ES-I3 (cell line): Measurements from ENCODE around the gene TMOD3.

Source experiments
- H3K36me3 ChIP-seq: 2 replicates; pipeline ENCODE4 v1.6.1; 2013; ENCODE audit warnings: mild to moderate bottlenecking, low read length, control low read depth, moderate library complexity; ENCODE audit not compliant: insufficient read depth
- H3K4me1 ChIP-seq: 2 replicates; pipeline ENCODE4 v1.6.1; 2013; ENCODE audit warnings: mild to moderate bottlenecking, control low read depth, low read length; ENCODE audit not compliant: insufficient read depth
- H3K9ac ChIP-seq: 2 replicates; pipeline ENCODE4 v1.6.1; 2013; ENCODE audit warnings: low read depth, mild to moderate bottlenecking, low read length, moderate library complexity
- H3K9me3 ChIP-seq: 2 replicates; pipeline ENCODE4 v1.6.1; 2013; ENCODE audit warnings: mild to moderate bottlenecking, low read length, moderate library complexity; ENCODE audit not compliant: control insufficient read depth, insufficient read depth

Gene TMOD3

DNA sequence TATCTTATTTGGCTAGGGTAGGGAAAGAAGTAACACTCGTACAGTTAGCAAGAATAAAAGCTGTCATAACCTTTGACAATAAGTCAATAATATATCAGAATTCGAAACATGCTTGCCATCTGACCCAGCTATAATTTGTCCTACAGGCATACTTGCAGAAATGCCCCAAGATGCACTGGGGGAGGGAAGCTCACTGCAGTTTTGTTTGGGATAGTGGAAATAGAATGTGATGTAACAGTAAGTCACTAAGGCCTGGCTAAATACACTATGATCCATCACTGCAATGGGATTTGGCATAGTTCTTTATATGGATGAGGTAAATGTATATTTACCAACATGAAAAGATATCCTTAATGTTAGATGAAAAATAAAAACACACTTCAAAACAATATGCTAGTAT is 25.5 kb upstream of the TMOD3 start:
- Histone ChIP-seq H3K4me1 (no peaks in the 10 kb centered on the region), H3K36me3 (no peaks in the 10 kb centered on the region), H3K9me3 (no peaks in the 10 kb centered on the region), H3K9ac (no peak overlapping the region)

DNA sequence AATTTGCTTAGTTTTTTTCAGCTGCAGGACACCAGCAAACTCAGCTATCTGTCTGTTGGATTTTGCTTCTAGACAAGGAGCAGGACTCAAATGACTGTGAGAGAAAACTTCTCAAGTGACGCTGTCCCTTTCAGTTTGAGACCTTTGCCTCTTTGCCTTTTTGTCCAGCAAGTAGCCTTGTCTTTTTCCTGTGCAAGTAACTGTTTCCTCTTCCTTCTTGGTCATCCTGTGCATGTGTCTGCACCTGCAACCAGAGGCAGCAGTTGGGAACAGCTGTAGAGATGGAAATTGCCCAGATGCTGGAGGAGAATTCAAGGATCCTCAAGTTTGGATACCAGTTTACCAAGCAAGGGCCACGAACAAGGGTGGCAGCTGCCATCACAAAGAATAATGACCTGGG is 23.3 kb upstream of the TMOD3 start:
- no peaks in the 10 kb centered on the region for H3K4me1 ChIP-seq
- no peaks in the 10 kb centered on the region for H3K9me3 ChIP-seq
- H3K36me3 ChIP-seq, result no peaks in the 10 kb centered on the region
- no peak overlapping the region for H3K9ac ChIP-seq

DNA sequence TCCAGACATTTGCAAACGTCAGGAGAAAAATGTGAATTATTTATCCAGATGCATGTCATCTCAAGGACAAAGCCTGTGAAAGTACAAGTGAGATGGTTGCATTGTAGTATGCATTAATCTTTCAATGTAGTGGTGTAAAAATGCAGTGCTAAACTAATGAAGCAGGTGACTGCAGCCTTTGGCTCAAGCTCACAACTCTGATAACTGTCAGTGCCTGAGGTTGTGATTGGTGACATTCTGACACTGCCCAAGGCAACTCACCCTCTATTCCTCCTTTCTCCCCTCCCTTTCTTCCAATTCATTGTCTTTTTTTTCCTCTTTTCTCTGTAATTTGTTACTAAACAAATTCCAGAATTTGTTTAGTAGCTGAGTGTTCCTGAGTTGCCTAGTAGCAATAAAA is 20.0 kb upstream of the TMOD3 start:
- H3K36me3 ChIP-seq, result no peaks in the 10 kb centered on the region
- no peaks in the 10 kb centered on the region for H3K4me1 ChIP-seq
- no peaks in the 10 kb centered on the region for H3K9me3 ChIP-seq
- no peak overlapping the region for H3K9ac ChIP-seq

DNA sequence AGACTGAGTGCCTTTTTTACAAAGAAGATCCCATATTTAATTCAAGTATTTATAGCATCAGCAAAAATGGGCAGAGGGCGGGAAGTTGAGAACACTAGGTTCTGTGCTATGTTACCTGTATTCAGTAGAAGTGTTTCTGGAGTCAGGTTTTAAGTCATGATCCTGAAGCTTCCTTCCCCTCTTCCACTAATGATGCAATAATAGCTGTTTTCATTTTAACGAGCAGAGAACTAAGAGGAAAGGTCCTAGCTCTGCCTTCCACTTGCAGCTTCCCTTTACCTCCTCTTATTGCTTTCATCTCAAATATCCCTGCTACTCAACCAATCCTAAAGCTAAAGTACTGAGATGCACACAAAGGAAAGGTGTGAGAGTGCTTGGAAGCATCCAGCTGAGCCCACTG is 16.9 kb upstream of the TMOD3 start:
- Histone ChIP-seq H3K9ac (no peak overlapping the region; the same call in 1 of the 2 replicates), H3K36me3 (no peaks in the 10 kb centered on the region), H3K9me3 (no peaks in the 10 kb centered on the region), H3K4me1 (no peaks in the 10 kb centered on the region)

DNA sequence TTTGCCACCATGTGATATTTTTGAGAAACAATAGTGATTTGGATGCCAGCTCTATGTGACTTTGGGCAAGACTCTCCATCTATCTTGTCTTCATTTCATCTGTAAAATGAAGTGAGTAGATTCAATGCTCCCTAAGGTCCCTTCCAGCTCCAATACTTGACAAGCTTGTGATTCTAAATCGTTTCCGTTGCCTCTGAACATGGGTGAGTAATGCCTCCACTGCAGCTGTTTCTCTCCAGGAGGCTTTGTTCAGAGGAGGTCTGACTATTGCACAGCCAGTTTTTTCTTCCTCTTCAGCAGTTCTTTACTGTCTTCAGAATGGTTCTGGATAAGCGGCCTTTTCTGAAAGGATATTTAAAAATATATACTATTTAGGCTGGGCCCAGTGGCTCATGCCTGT is 14.8 kb upstream of the TMOD3 start:
- no peaks in the 10 kb centered on the region for H3K9me3 ChIP-seq
- no peaks in the 10 kb centered on the region for H3K36me3 ChIP-seq
- H3K9ac ChIP-seq, result no peak overlapping the region
- peaks cover 5% of the 10 kb centered on the region; the same call in 1 of the 2 replicates for H3K4me1 ChIP-seq

DNA sequence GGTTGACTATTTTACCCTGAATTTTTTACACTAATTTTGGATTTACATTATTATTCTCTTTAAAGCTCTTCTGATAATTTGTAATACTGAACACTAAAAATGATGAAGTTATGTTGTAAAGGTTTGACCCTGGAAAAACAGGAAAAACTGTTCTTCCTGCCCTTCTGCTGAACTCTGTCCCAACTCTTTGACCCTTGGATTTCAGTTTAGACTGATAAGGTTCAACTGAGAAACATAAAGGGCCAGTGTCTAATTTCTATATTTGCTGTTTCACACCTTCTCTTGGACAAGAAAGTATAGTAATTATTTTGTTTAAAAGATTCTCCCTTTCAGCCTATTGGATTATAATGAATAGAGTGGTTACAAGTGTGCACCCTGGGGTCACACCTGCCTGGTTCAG is 12.8 kb upstream of the TMOD3 start:
- peaks cover 5% of the 10 kb centered on the region for H3K9me3 ChIP-seq
- H3K36me3 ChIP-seq, result no peaks in the 10 kb centered on the region
- H3K4me1 ChIP-seq, result peaks cover 5% of the 10 kb centered on the region; the same call in 1 of the 2 replicates

DNA sequence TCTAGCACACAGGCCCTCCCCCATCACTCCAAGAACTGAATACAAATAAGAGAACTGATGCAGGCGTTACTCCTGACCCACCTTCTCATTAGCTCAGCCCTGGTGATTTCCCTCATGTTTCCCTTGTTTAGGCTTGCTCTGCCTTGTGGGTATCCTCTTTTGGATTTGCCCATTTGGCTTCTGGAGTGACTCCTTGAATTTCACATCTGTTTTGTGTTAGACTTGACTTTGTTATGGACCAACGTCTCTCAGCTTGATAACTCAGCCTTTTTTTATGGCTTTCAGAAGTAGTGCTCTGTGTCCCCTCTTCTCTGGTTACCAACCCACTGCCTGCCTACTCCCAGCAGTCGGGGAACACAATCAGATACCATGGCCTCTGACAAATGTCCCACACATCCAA is 11.3 kb upstream of the TMOD3 start:
- no peak overlapping the region for H3K9ac ChIP-seq
- peaks cover 5% of the 10 kb centered on the region; the same call in 1 of the 2 replicates for H3K4me1 ChIP-seq

More for the DNA sequence above, 12.8 kb upstream of the TMOD3 start:
- no peak overlapping the region for H3K9ac ChIP-seq

DNA sequence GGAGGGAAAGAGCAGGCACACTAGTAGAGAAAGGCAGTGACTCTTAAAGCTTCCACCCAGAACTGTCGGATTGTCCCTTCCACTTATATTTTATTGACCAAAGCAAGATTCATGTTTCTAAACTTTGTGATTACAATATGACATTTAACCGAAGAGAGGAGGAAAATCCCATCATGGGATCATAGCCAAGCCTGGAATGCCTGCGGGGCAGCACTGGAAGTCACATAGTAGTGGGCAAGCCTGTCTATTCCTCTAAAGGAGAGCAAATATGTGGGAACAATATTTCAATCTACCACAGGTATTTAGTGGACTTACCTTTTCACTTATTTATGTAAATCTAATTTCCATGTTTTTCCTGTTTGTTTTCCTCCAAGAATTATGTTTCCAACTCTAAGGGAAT is 3.8 kb upstream of the TMOD3 start:
- Histone ChIP-seq H3K36me3 (no peaks in the 10 kb centered on the region), H3K9ac (no peak overlapping the region), H3K9me3 (peaks cover 6% of the 10 kb centered on the region), H3K4me1 (peaks cover under 1% of the 10 kb centered on the region; the same call in 1 of the 2 replicates)

More for the DNA sequence above, 11.3 kb upstream of the TMOD3 start:
- Histone ChIP-seq H3K36me3 (no peaks in the 10 kb centered on the region), H3K9me3 (peaks cover 6% of the 10 kb centered on the region)

DNA sequence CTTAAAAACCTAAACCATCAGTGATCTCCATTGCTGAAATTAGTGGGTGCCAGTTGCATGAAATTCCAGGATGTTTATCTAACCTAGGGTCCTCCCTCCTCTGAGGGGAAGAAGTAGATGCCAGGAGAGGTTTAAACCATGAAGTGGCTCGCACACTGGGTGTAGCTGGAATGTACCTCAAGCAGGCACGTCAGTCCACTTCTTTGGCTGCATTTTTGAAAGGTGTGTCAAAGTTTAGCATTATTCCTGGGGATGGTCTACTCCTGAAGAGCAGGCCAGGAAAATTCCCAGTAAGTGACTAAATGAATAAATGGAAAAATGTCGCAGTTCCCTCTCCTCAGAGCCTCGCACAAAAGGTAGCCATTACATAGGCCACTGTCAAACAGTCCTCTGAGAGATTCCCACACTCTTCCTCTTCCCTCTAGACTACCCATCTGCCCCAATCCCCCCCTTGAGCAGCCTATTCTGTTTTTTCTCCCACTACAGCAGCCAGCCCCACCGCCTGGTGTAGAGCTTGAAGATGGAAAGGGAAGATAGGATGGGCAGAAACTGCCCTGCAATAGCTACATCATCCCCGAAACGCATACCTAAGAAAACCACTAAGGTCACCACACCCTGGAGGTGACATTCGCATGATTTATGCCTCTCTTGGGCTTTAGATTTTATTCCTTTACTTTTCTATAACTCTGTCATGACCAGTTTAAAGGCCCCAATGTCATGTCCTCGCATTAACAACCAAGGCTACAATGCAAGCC is 655 bp upstream of the TMOD3 start:
- Histone ChIP-seq H3K36me3 (no peaks in the 10 kb centered on the region), H3K9me3 (no peaks in the 10 kb centered on the region), H3K9ac (peak overlapping the region; percentile 62; the same call in 1 of the 2 replicates), H3K4me1 (peaks cover 8% of the 10 kb centered on the region; the same call in 1 of the 2 replicates)

DNA sequence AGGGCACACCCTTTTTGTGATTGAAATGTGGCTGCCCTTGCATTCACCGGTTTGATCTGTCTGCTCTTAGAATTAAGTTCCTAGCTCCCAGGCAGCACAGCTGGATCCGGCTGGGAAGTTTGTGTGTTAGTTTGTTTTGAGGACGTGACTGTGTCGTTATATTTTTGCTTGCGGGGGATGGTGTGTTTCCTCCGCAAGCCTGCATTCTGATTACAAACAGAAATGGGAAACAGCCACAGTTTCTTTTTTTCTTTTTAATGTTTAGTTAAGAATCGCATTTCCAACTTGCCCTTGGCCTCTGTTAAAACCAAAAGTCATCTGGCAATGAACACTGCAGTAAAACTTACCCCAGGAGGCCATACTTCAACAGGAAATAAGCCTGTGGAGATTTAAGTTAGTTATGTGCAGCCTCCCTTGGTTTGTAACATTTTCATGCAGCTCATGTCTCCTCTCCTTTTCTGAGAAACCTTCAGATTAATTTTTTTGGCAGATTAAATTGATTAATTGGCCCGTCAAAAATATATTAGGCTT is 888 bp downstream of the TMOD3 start:
- no peaks in the 10 kb centered on the region for H3K9me3 ChIP-seq
- H3K4me1 ChIP-seq, result peaks cover 8% of the 10 kb centered on the region; the same call in 1 of the 2 replicates
- no peaks in the 10 kb centered on the region for H3K36me3 ChIP-seq
- peak overlapping the region; percentile 62 for H3K9ac ChIP-seq

DNA sequence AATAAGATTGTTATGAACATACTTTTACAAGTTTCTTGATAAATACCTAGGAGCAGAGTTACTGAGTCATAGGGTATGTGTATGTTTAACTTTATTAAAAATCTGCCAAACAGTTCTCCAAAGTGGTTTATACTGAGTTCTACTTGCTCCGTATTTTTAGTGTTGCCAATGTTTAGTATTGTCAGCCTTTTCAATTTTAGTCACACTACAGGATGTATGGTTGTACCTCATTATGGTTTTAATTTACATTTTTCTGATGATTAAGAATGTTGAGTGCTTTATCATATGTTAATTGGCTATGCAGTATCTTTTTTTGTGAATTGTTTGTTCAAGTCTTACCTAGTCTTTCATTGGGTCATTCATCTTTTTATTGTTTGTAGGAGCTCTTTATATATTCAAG is 4.3 kb downstream of the TMOD3 start:
- H3K36me3 ChIP-seq, result no peaks in the 10 kb centered on the region
- H3K4me1 ChIP-seq, result peaks cover 17% of the 10 kb centered on the region
- H3K9me3 ChIP-seq, result no peaks in the 10 kb centered on the region
- no peak overlapping the region for H3K9ac ChIP-seq

DNA sequence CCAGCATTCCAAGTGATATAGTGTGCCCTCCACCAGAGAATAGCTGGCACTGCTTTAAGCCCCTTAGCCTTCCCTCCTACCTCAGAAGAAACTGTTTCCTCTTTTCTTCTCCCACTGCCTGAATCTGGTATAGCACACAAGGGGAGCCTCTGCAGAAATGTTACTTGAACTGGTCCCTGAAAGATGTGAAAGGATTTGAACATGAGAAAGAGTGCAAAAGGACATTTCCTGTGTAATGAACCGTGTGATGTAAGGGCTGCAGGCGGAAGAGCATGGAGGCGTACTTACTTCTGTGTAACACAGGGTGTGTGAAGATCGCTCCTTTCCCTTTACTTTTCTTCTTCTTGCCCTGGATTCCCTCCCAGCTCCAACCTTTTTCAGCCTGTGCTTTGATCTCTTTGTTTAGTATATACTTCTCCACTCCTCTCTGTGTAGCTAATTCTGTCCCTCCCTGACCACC is 8.4 kb downstream of the TMOD3 start:
- no peak overlapping the region for H3K9ac ChIP-seq
- H3K9me3 ChIP-seq, result no peaks in the 10 kb centered on the region
- H3K36me3 ChIP-seq, result no peaks in the 10 kb centered on the region
- H3K4me1 ChIP-seq, result peaks cover 20% of the 10 kb centered on the region

DNA sequence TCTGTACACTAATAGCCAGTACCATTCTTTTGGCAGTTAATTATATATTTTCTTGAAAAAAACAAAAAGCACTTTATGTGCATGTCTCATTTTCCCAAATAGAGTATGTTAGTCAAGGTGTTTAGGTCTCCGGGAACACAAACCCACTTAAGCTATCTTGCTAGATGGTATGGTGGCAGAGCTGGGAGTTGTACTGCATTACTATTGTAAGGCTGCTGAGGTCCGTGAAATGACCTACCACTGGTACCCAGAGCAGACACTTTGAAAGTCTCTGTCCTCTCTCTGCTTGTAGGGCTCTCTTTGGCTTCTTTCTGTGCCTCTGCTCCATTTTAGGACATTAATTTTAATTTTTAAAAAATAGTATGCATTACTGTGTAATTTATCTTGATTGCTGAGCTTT is 8.8 kb downstream of the TMOD3 start:
- H3K4me1 ChIP-seq, result peaks cover 25% of the 10 kb centered on the region
- no peak overlapping the region for H3K9ac ChIP-seq
- no peaks in the 10 kb centered on the region for H3K9me3 ChIP-seq

DNA sequence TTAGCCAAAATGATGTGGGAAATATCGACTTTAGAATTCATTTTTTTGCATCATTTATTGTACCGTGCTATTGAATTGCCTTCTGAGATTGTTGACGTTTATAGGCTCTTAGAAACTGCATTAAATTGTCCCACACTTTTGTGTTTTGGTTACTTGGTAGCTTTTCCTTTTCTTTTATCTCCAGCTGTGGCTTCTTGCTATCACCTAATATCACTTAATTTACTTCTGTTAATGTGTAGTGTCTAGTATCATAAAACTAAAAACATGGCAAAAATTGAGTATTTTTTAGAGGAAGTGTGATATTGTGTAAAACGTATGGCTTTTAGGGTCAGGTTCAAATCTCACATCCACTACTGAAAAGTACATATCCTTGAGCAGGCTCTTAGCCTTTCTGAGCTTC is 11.2 kb downstream of the TMOD3 start:
- Histone ChIP-seq H3K4me1 (peaks cover 35% of the 10 kb centered on the region), H3K36me3 (no peaks in the 10 kb centered on the region), H3K9ac (no peak overlapping the region), H3K9me3 (no peaks in the 10 kb centered on the region)

More for the DNA sequence above, 8.8 kb downstream of the TMOD3 start:
- no peaks in the 10 kb centered on the region for H3K36me3 ChIP-seq

DNA sequence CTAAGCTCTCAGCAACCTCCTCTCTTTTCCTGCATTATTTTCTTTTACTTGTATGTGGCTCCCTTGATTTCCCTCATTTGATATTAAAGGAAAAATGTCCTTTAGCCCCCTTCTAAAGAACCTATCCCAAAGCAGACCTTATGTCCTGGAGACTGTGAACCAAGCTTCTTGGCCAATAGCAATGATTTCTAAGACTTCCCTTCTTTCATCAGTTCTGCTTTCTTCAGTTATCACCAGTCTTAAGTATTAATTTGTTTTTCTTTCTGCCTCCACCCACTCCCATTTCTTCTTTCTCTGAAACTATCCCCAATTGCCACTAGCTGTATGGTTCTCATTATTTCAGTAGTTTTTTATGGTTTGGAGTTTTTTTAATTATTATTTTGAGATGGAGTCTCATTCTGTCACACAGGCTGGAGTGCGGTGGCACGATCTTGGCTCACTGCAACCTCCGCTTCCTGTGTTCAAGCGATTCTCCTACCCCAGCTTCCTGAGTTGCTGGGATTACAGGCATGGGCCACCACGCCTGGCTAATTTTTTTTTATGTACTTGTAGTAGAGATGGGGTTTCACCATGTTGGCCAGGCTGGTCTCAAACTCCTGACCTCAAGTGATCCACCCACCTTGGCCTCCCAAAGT is 12.1 kb downstream of the TMOD3 start:
- no peak overlapping the region for H3K9ac ChIP-seq
- H3K36me3 ChIP-seq, result no peaks in the 10 kb centered on the region
- H3K9me3 ChIP-seq, result no peaks in the 10 kb centered on the region
- H3K4me1 ChIP-seq, result peaks cover 39% of the 10 kb centered on the region
